A549 (cell line): ENCODE data around the gene ATP1A4. TPM values are rescaled to one million over a fixed set of nuclear protein-coding genes. Genes with fewer than 3 reads are reported as not detected.

ENCODE experiments used
- ATAC-seq, 2 experiments: fragments of 200-7000 bp in 1 of 2; fragments of >200 bp in 1 of 2; cut with Nextera tagmentation in 1 of 2; cut with Tn5 transposase in 1 of 2; 3 replicates each; pipeline versions ENCODE4 v1.8.0 to v1.9.1; 2018 to 2020; ENCODE audit warnings: mild to moderate bottlenecking in 1 of 2, moderate library complexity in 1 of 2
- CTCF ChIA-PET: fragments of 300-600 bp; sonication (Branson Sonifier 250); formaldehyde crosslinking; extraction: SDS; loops from one replicate; lab custom pipeline; 2021; ENCODE audit warnings: antibody characterized with exemption, inconsistent platforms; lab: Yijun Ruan, JAX
- POLR2A ChIA-PET: fragments of 350-600 bp; formaldehyde crosslinking; extraction: SDS; loops from one replicate; lab custom pipeline; 2021; ENCODE audit warnings: antibody characterized with exemption, inconsistent platforms; lab: Yijun Ruan, JAX
- DNase-seq, 2 experiments: peaks; one replicate each; pipeline versions ENCODE4 v3.0.0 to v3.0.0-alpha.2; 2011 to 2016; ENCODE audit warnings: low read depth in 1 of 2, low spot score in 1 of 2
- FAIRE-seq: peaks from 2 replicates; lab custom pipeline; 2011; peaks lifted over from hg19 to GRCh38; lab: Jason Lieb, UNC
- H3K27ac ChIP-seq, 2 experiments: fragments of >200 bp; sonication (Bioruptor Twin); formaldehyde crosslinking; 3 replicates each; pipeline ENCODE4 v1.5.1; 2016 to 2017
- H3K4me1 ChIP-seq: fragments of >200 bp; sonication (Bioruptor Twin); formaldehyde crosslinking; 3 replicates; pipeline ENCODE4 v1.6.1; 2016
- H3K4me2 ChIP-seq: fragments of >200 bp; sonication (Bioruptor Twin); formaldehyde crosslinking; 3 replicates; pipeline ENCODE4 v1.6.1; 2016
- H3K4me3 ChIP-seq: fragments of >200 bp; sonication (Bioruptor Twin); formaldehyde crosslinking; 3 replicates; pipeline ENCODE4 v1.5.1; 2016
- H3K9me3 ChIP-seq: fragments of >200 bp; sonication (Bioruptor Twin); formaldehyde crosslinking; 3 replicates; pipeline ENCODE4 v1.6.1; 2016
- BHLHE40 ChIP-seq: IDR thresholded peaks from 2 replicates; pipeline ENCODE4 v1.6.1; 2012; ENCODE audit warnings: low read depth, low read length, inconsistent platforms
- CBX2 ChIP-seq: fragments of 200-600 bp; sonication (generic); IDR thresholded peaks from 2 replicates; pipeline ENCODE4 v1.6.1; 2016; ENCODE audit warnings: low read depth, mild to moderate bottlenecking, borderline replicate concordance
- CEBPB ChIP-seq, 2 experiments: fragments of >200 bp in 1 of 2; sonication (Bioruptor Twin) in 1 of 2; formaldehyde crosslinking in 1 of 2; IDR thresholded peaks; 2 replicates each; pipeline ENCODE4 v1.6.1; 2012 to 2016
- ELK1 ChIP-seq: fragments of 150-350 bp; IDR thresholded peaks from 2 replicates; pipeline ENCODE4 v1.6.1; 2014; ENCODE audit warnings: low read depth, mild to moderate bottlenecking, low read length
- FOSL2 ChIP-seq, 2 experiments: fragments of 450-650 bp in 1 of 2; fragments of >200 bp in 1 of 2; sonication (Bioruptor Twin) in 1 of 2; formaldehyde crosslinking; IDR thresholded peaks; 2 replicates each; pipeline versions ENCODE4 v1.5.0 to v1.6.1; 2016 to 2020; ENCODE audit warnings: mild to moderate bottlenecking in 1 of 2, moderate library complexity in 1 of 2
- FOXS1 ChIP-seq: fragments of 250-450 bp; sonication (Bioruptor Pico); IDR thresholded peaks from 2 replicates; pipeline ENCODE4 v1.5.0; 2020; ENCODE audit warnings: mild to moderate bottlenecking, moderate library complexity
- HES2 ChIP-seq: fragments of >200 bp; sonication (Bioruptor Twin); formaldehyde crosslinking; IDR thresholded peaks from 2 replicates; pipeline ENCODE4 v1.6.1; 2016
- HMGXB4 ChIP-seq: fragments of 250-450 bp; sonication (Bioruptor Pico); IDR thresholded peaks from 2 replicates; pipeline ENCODE4 v1.5.0; 2021; ENCODE audit warnings: mild to moderate bottlenecking, moderate library complexity, borderline replicate concordance
- MAX ChIP-seq: IDR thresholded peaks from 2 replicates; pipeline ENCODE4 v1.6.1; 2012
- MYC ChIP-seq: IDR thresholded peaks from 2 replicates; pipeline ENCODE4 v1.6.1; 2012; ENCODE audit warnings: mild to moderate bottlenecking, inconsistent platforms, low read length, improper control_type of control experiment, borderline replicate concordance
- RAD21 ChIP-seq, 2 experiments: fragments of >200 bp in 1 of 2; sonication (Bioruptor Twin) in 1 of 2; formaldehyde crosslinking in 1 of 2; IDR thresholded peaks in 1 of 2; conservative IDR thresholded peaks in 1 of 2; 2 replicates in 1 of 2; 3 replicates in 1 of 2; pipeline ENCODE4 v1.6.1; 2012 to 2018; ENCODE audit warnings: inconsistent platforms in 1 of 2
- SMC3 ChIP-seq: fragments of >200 bp; sonication (Bioruptor Twin); formaldehyde crosslinking; IDR thresholded peaks from 3 replicates; pipeline ENCODE4 v1.6.1; 2018; ENCODE audit warnings: inconsistent platforms
- TFCP2L1 ChIP-seq: fragments of 250-450 bp; sonication (Bioruptor Pico); IDR thresholded peaks from 2 replicates; pipeline ENCODE4 v1.5.0; 2021; ENCODE audit warnings: mild to moderate bottlenecking
- ZNF302 ChIP-seq: fragments of 250-450 bp; sonication (Bioruptor Pico); IDR thresholded peaks from 2 replicates; pipeline ENCODE4 v1.9.0; 2021; ENCODE audit warnings: inconsistent platforms, mild to moderate bottlenecking, moderate library complexity
- WGBS: methylation state at CpG from one replicate; pipeline ENCODE4 v1.1.6; 2017; ENCODE audit errors: missing lambda C conversion rate; 5-methylcytosine and 5-hydroxymethylcytosine counted together
- polyA plus RNA-seq, 4 experiments: library from polyadenylated mRNA; depleted of rRNA in 3 of 4; stranded (reverse); fragments of >200 nt; fragmentation: RNase III in 1 of 4; extraction: RNeasy Plus Mini Kit Qiagen cat#74134 plus additional on column Dnase treatment in 1 of 4; gene quantifications; 2 replicates in 3 of 4; 3 replicates in 1 of 4; pipeline ENCODE4 v1.2.3, GENCODE V29; 2011 to 2017
- TF ChIP-seq, protein P1 (sequence below): IDR thresholded peaks from 2 replicates; pipeline ENCODE4 v1.6.1; 2012
- TF ChIP-seq, protein P2 (sequence below): fragments of >200 bp; sonication (Bioruptor Twin); formaldehyde crosslinking; IDR thresholded peaks from 3 replicates; pipeline ENCODE4 v1.5.1; 2016

The ATP1A4 gene
- polyA plus RNA-seq, 2 of the 4 experiments (the other 2 are of a cell fraction): not detected

DNA sequence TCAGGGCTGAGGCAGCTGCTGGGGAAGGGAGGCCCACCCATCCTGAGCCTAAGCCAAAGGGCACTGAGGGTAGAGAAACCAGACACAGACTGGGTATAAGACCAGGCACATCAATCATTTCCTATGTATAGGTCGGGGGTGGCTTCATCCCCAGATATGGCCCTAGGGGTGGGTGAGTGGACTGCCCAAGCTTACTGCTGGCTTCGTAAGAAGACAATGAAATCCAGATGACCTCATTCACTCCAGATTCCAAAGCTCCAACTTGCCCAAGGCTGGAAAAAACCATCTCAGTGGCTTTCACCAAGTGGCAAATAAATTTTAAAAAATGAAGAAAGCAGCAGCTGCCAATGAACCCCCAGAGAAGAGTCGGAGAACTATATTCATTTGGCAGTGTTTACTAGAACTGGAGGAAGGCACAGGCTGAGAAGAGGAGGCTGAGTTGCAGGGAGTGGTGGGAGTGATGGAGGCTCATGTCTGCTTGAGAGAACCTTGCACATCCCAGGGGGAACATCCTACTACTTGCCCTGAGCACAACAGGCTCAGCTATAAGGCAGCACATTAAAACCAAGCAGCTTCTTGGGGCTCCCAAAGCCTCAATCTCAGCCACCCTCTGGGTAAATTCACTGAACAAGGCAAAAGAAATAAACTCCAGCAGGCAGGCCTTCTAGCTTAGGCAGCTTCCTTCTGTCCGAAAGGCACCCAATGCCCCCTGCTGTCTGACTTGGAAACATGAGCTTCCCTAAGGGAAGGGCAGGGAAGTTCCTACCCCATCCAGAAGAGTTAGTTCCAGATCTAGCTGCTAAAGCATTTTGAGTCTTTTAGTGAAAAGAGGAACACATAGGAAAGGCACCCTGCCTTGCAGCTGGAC lies 67.9 kb downstream of the ATP1A4 start:
- ChIA-PET CTCF (interaction anchor here (0.5 to 7.1 kb wide), 38 partner anchors 8 to 759 kb away, joined by 3 to 128 read pairs (median 5); partner anchors contain the start of genes CASQ1, DCAF8 and PEA15), POLR2A (interaction anchor here (1.0 to 1.3 kb wide), 2 partner anchors 26 to 118 kb away, joined by 3 to 4 read pairs; no protein-coding TSS in a partner anchor)
- ATAC-seq: peak; percentile 87 to 88
- WGBS: 66% methylated on average over 4 of the region's 4 CpGs
- peaks cover 19% of the 10 kb centered on the region; the same call in 2 of the 3 replicates for H3K4me1 ChIP-seq
- H3K4me2 ChIP-seq: no peak overlapping the region
- 0 out of 6 replicates have a peak overlapping the region, but pooled peaks of 1 of the 2 experiments have one; percentile 5 for H3K27ac ChIP-seq
- H3K9me3 ChIP-seq: no peaks in the 10 kb centered on the region
- FAIRE-seq: no peak
- H3K4me3 ChIP-seq: no peak overlapping the region
- DNase-seq: peak; percentile 55 to 70
- TF ChIP-seq, protein P1, sequence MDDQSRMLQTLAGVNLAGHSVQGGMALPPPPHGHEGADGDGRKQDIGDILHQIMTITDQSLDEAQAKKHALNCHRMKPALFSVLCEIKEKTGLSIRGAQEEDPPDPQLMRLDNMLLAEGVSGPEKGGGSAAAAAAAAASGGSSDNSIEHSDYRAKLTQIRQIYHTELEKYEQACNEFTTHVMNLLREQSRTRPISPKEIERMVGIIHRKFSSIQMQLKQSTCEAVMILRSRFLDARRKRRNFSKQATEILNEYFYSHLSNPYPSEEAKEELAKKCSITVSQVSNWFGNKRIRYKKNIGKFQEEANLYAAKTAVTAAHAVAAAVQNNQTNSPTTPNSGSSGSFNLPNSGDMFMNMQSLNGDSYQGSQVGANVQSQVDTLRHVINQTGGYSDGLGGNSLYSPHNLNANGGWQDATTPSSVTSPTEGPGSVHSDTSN: no peak
- TF ChIP-seq CEBPB (IDR thresholded peaks at IDR 0.05): no peak
- no peak for TF ChIP-seq HES2
- TF ChIP-seq, protein P2, sequence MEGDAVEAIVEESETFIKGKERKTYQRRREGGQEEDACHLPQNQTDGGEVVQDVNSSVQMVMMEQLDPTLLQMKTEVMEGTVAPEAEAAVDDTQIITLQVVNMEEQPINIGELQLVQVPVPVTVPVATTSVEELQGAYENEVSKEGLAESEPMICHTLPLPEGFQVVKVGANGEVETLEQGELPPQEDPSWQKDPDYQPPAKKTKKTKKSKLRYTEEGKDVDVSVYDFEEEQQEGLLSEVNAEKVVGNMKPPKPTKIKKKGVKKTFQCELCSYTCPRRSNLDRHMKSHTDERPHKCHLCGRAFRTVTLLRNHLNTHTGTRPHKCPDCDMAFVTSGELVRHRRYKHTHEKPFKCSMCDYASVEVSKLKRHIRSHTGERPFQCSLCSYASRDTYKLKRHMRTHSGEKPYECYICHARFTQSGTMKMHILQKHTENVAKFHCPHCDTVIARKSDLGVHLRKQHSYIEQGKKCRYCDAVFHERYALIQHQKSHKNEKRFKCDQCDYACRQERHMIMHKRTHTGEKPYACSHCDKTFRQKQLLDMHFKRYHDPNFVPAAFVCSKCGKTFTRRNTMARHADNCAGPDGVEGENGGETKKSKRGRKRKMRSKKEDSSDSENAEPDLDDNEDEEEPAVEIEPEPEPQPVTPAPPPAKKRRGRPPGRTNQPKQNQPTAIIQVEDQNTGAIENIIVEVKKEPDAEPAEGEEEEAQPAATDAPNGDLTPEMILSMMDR: peak; percentile 61
- no peak for TF ChIP-seq ZNF302 (CRISPR knock-in tag)
- TF ChIP-seq MAX: no peak
- TF ChIP-seq RAD21 (conservative IDR thresholded peaks at IDR 0.05 in 1 of 2, IDR thresholded peaks at IDR 0.05 in 1 of 2): peak; percentile 72 to 74
- no peak for TF ChIP-seq ELK1
- no peak for TF ChIP-seq CBX2
- TF ChIP-seq SMC3: peak; percentile 82
- no peak for TF ChIP-seq BHLHE40
- no peak for TF ChIP-seq MYC

DNA sequence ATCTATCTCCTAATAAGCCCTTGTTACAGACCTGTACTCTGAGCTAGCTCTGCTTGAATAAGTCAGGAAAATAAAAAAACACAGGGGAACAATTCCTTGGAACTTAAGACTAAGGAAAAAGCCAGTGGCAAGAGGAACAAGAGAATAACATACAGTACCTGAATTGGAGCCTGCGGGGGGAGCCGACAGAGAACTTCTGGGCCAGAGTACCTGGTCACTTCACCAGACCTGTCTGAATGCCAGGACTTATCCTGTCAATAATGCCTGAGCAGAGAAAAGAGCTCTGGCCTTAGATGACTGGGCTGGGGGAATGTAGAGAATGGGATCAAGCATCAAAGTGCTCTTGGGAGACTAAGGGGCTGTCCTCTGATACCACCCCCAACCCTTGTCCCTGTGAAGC lies 68.9 kb downstream of the ATP1A4 start:
- ATAC-seq: no peak
- POLR2A ChIA-PET: interaction anchor here (1.3 kb wide), 1 partner anchor 119 kb away, joined by 4 read pairs; no protein-coding TSS in a partner anchor
- CTCF ChIA-PET: interaction anchor here (0.5 to 7.1 kb wide), 29 partner anchors 9 to 170 kb away, joined by 3 to 128 read pairs (median 5); partner anchors contain the start of genes CASQ1, DCAF8 and PEA15
- peaks cover 19% of the 10 kb centered on the region; the same call in 2 of the 3 replicates for H3K4me1 ChIP-seq
- no peaks in the 10 kb centered on the region for H3K9me3 ChIP-seq
- no peak overlapping the region for H3K27ac ChIP-seq
- no peak for DNase-seq
- TF ChIP-seq, protein P1: no peak
- TF ChIP-seq TFCP2L1 (CRISPR knock-in tag) (no peak), FOXS1 (CRISPR knock-in tag) (no peak), HES2 (no peak), HMGXB4 (CRISPR knock-in tag) (no peak), FOSL2 (IDR thresholded peaks at IDR 0.05) (no peak), FOSL2 (CRISPR knock-in tag; IDR thresholded peaks at IDR 0.05) (no peak)
- no peak for FAIRE-seq
- no peak overlapping the region for H3K4me2 ChIP-seq
- WGBS: 91% methylated on average over 2 of the region's 2 CpGs
- H3K4me3 ChIP-seq: no peak overlapping the region
